T-helper 1 cell treated with Interleukin-12 subunit alpha and Interleukin-12 subunit beta and Interleukin-4 antibody, amounts not matched to agents 30 ng/mL and 1 ng/mL, for 36 hours (primary cell): ENCODE data around the gene CD96. TPM values are rescaled to one million over a fixed set of nuclear protein-coding genes. Genes with fewer than 3 reads are reported as not detected.
"Not testable (repeated sequence)": the region's sequence is repeated elsewhere in the genome, so short reads cannot be mapped to it uniquely, and the experiment has no call there.

Experiments
- intact Hi-C: fragments of 100-400 bp; cut with micrococcal nuclease; formaldehyde crosslinking; loops from one replicate; pipeline ENCODE4 v1.15.1; 2024
- total RNA-seq: library from RNA; stranded (reverse); gene quantifications from 2 replicates; pipeline ENCODE4 v1.2.3, GENCODE V29; 2022

Gene CD96
- 287 and 303 TPM in 2 replicates for total RNA-seq

DNA sequence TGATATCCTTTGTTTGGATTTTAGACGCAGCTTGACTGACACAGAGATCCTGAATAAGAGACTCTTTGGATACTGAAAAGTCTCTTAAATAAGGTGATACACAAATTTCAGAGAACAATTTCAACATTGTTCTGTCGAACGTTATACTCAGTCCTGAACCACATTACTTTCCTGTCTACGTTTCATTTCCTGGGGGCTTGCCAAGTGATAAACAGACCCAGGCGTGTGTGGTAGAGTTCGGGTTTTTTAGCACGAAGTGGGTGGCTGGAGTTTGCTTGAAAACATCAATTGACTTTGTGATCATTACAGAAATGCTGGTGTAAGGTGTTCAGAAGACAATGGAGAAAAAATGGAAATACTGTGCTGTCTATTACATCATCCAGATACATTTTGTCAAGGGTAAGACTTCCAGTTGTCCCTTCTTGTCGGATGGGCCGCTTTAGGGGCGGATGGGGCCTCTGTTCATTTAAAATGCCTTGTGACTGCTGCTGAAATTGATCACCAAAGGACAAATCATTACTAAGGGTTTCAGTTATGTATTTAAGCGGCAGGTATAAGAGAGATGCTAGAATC is at the start of gene CD96:
Gene CD96 (plus strand): TSS at position 287 of the 573 bp plus-strand sequence. CDS start 52 bp downstream, at position 339.
- intact Hi-C loops, result loop anchor here (1.0 to 10.0 kb wide), 8 partner anchors 68 to 1990 kb away; partner anchors contain the start of genes ATG3 and SIDT1

DNA sequence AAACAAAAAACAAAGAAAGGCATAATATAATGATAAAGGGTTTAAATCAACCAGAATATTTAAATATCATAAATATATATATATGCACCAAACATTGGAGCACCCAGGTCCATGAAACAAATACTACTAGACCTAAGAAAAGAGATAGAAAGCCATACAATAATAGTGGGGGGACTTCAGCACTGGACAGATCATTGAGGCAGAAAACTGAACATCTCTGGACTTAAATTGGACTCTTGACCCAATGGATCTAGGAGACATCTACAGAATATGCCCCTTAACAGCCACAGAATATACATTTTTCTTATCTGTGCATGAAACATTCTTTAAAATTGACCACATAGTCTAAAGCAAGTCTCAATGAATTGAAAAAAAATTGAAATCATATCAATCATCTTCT is 48.7 kb upstream of the CD96 start:
- intact Hi-C loops, result no loop called here

- intact Hi-C loops, result no loop called here
Measured at GRCh38 chr3:111496894-111497559, 45.0 kb upstream of the CD96 start.

- intact Hi-C loops, result no loop called here
Measured at GRCh38 chr3:111498022-111498421, 44.0 kb upstream of the CD96 start.

DNA sequence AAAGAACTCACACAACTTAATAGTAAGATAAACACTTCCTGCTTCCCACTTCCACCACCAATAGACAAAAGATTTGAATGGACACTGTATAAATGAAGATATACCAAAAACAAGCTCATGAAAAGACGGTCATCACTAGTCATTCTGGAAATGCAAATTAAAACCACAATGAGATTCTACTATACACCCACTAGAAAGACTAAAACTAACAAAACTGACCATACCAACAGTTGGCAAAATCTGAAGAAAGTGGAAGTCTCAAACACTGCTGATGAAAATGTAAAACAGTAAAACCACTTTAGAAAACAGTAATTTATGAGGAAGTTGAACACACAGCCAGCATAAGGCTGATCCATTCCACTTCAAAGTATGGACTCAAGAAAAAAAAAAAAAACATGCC is 35.6 kb upstream of the CD96 start:
- intact Hi-C loops, result no loop called here

GRCh38 chr3:111509308-111509707 is 32.7 kb upstream of the CD96 start:
- intact Hi-C loops, result no loop called here

DNA sequence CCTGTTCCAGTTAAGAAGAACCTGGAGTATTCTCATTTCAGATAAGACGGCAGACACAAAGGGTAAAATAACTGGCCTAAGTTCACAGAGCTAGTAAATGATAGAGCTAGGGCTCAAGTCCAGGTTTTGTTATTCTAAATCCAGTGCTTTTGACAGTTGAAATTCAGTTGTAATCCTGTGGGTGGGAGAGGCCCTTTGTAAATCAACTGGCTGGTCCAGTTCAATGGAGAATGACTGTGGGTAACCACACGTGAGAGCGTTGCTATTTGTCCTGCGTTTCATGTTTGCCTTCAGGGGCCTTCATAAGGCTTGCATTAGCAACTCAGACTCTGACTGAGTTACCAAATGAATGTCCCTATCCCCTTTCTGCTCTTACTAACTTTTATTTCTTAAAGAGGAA is 24.2 kb upstream of the CD96 start:
- intact Hi-C loops, result no loop called here

GRCh38 chr3:111519178-111519855 is 22.7 kb upstream of the CD96 start:
- intact Hi-C loops, result no loop called here

DNA sequence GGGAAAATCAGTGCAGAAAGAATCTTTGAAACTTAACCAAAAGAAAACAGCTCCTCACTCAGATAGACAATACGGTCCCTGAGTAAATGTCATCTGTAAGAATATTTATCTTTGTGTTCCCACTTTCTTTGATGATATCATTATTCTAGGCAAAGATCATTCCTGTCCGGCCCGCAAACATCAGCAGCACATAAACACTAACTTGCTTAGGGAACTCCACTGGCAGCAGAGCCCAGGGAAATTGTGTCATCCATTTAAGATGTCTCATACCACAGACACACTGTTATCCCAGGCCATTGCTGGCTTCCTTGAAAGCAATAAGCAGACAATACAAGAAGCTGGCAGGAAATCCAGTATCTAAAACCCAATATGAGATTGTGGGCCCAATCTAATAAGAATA is 20.1 kb upstream of the CD96 start:
- intact Hi-C loops, result no loop called here

DNA sequence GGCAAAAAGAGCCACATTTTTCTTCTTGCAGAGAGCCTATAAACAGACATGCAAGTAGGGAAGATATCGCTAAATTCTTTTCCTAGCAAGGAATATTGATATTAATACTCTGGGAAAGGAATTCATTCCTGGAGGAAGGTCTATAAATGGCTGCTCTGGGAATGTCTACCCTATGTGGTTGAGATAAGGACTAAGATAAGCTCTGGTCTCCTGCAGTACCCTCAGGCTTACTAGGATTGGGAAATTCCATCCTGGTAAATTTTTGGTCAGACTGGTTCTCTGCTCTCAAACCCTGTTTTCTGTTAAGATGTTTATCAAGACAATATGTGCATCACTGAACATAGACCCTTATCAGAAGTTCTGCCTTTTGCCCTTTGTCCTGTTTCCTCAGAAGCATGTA is 17.5 kb upstream of the CD96 start:
- intact Hi-C loops, result not testable (repeated sequence)

DNA sequence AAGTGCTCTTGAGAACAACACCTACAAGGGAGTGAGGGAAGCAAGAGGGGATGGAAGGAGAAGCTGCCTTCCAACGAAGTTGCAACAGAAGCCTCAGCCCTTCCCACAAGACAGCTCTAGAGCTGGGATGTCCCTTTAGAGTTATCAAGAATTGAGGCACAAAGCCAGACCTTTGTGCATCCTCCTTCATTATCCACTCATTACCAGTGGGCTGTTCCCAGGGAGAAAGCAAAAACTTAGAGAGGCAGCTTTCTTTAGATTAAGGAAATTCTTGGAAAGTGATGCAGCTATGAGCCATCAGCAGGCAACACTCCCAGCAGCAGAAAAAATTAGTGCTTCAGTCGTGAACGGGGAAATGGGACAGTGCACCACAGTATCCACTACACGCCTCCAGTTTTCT is 10.6 kb upstream of the CD96 start:
- intact Hi-C loops, result no loop called here

- intact Hi-C loops, result no loop called here
Measured at GRCh38 chr3:111534701-111535100, 7.3 kb upstream of the CD96 start.

GRCh38 chr3:111538111-111538510 is 3.9 kb upstream of the CD96 start:
- intact Hi-C loops, result loop anchor here (2.0 kb wide), 3 partner anchors 227 to 1731 kb away; no protein-coding TSS in a partner anchor

DNA sequence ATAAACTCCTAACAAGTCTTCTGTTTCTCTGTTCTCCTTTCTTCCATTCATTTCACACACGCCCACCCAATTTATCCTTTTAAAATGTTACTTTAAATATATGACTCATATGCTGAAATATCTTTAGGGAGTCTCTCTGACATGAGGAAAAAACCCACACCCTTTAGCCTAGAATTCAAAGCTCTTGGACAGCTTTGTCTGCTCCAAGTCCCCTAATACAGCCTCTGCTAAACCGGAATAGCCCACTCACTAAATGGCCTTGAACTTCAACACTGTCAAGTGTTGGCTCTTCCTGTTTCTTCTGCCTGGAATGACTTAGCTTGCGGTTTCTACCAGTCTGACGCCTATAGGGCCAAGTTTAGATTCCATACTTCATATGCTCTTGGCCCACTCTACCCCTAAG is 3.3 kb upstream of the CD96 start:
- intact Hi-C loops, result loop anchor here (1.0 to 2.0 kb wide), 9 partner anchors 228 to 1806 kb away; partner anchors contain the start of gene NECTIN3

DNA sequence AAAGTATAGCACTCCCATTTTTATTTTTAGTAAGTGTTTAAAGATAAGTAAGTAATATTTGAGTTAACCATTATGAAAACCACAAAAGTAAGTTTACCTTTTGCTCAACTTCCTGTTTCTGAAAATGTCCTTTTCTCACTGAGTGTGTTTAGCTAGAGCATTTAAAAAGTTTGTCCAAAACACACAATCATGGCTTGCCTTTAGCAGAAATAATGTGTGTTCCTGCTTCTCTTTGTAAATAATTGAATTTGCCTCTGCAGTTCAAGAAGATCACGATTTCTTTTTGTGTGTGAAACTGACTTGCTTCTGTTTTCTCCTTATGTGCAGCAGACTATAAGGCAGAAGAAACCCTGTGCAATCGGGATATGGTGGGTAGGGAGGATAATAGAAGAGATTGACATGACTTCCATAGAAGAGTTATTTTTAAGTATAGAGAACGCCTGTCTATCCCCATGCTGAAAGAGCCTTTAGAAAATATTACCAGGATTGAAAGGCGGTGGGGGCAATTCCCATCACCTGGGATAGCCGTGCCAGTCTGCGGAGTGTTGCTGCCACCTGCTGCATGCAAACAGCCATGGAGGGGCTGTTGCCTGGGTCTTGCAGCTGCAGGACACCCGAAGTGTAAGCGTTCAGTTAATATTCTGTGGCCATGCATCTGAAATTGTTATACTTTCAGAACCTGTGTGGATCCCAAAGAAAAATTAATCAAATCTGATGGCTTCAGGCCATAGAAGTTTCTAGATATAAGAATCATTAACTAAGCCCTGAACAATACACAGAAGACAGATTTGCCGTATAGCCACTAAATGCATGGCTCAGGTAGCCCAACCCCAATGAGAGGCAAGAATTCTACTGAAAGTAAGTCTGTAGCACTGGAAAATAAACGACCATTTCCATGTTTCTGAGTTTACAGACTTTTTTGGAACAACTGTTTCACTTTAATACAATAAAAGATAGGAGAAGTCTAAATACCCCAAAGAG is 2.4 kb upstream of the CD96 start:
- intact Hi-C loops, result loop anchor here (1.0 to 10.0 kb wide), 12 partner anchors 147 to 1993 kb away; partner anchors contain the start of genes NECTIN3 and SIDT1

DNA sequence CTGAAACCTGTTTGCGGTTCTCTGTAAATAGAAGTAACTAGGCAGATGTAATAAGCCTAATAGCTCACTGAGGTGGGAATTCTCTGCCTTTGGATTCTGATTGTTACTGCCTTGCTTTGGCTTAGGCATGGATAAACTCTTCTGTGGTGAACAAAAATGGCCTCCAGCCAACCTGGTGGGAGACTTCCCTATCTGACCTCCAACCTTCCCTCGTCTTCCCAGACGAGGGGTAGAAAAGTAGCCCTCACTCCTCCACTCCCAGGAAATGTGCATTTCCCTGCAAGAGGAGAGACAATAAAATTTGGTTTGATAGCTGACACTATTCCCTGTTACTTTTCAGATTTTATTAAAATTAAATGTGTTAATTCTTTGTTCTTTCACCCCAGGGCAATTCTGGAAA is 606 bp upstream of the CD96 start:
- intact Hi-C loops, result loop anchor here (5.0 to 10.0 kb wide), 3 partner anchors 149 to 1991 kb away; partner anchors contain the start of gene SIDT1

- intact Hi-C loops, result loop anchor here (1.0 to 10.0 kb wide), 9 partner anchors 68 to 1990 kb away; partner anchors contain the start of genes ATG3 and SIDT1
Measured at GRCh38 chr3:111542611-111543300, 759 bp downstream of the CD96 start.

GRCh38 chr3:111545349-111545748 is 3.4 kb downstream of the CD96 start:
- intact Hi-C loops, result loop anchor here (5.0 to 10.0 kb wide), 3 partner anchors 542 to 1459 kb away; partner anchors contain the start of gene C3orf52

- intact Hi-C loops, result loop anchor here (1.0 to 10.0 kb wide), 9 partner anchors 31 to 1741 kb away; partner anchors contain the start of genes C3orf52 and SLC35A5
Measured at GRCh38 chr3:111547631-111548030, 5.6 kb downstream of the CD96 start.

DNA sequence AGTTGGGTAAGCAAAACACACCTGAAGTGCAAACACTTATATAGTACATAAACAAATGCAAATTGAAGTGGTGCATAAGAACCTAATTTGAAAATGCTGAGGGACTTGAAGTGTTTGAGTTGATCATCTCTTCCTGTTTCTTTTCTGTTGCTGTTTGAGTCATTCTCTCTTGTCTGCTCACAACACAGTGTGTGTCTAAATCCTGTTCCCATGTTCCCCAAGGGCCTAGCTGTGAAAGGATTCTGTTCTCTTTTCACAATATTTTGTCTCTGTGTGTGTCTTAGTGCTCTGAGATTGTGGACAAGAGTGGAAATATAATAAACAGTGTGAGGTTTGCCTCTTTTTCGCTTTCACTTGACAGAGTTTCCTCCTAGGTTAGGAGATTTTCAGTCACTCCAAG is 6.1 kb downstream of the CD96 start:
- intact Hi-C loops, result loop anchor here (1.0 to 10.0 kb wide), 5 partner anchors 30 to 1457 kb away; partner anchors contain the start of gene C3orf52
